Nephron progenitor cell (in vitro differentiated cells): ENCODE measurements around the gene DENND1B.

Experiments
- DNase-seq: peaks from one replicate; pipeline ENCODE4 v3.0.0; 2021
- H3K27ac Mint-ChIP-seq: 2 replicates; pipeline ENCODE4 v1.8.0; 2021; ENCODE audit warnings: mild to moderate bottlenecking, moderate library complexity, mixed read lengths
- H3K27me3 Mint-ChIP-seq: 2 replicates; pipeline ENCODE4 v1.8.0; 2021; ENCODE audit warnings: mild to moderate bottlenecking, low read depth, mixed read lengths; ENCODE audit not compliant: poor library complexity
- H3K36me3 Mint-ChIP-seq: 2 replicates; pipeline ENCODE4 v1.8.0; 2021; ENCODE audit warnings: low read depth, mixed read lengths
- H3K4me1 Mint-ChIP-seq: 2 replicates; pipeline ENCODE4 v1.8.0; 2021; ENCODE audit warnings: mixed read lengths
- H3K4me3 Mint-ChIP-seq: 2 replicates; pipeline ENCODE4 v1.8.0; 2021; ENCODE audit warnings: mild to moderate bottlenecking, moderate library complexity, mixed read lengths
- H3K9me3 Mint-ChIP-seq: 2 replicates; pipeline ENCODE4 v1.8.0; 2021; ENCODE audit warnings: mild to moderate bottlenecking, moderate library complexity, mixed read lengths
- TF ChIP-seq, protein P1 (sequence below): fragments of 200-600 bp; sonication (generic); IDR thresholded peaks from 2 replicates; pipeline ENCODE4 v1.5.0; 2021; ENCODE audit warnings: antibody characterized with exemption

DENND1B gene

DNA sequence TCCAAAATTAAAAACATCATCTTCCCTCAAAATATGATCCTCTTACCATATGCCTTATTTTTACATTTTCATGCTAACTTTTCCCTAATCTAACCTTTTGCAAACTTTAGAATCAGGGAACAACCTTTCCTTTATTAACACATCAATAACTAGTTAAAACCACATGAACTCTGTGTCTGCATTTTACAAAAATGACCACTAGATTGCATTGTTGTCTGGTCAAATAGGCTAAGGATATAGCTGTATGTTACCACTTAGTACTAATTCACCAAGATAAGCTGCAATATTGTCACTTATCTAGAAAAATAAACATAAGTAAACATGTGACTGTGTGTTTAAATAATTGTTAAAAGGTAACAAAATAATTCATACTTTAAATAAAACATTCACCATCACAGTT, 82.3 kb downstream of the DENND1B start:
- TF ChIP-seq, protein P1, sequence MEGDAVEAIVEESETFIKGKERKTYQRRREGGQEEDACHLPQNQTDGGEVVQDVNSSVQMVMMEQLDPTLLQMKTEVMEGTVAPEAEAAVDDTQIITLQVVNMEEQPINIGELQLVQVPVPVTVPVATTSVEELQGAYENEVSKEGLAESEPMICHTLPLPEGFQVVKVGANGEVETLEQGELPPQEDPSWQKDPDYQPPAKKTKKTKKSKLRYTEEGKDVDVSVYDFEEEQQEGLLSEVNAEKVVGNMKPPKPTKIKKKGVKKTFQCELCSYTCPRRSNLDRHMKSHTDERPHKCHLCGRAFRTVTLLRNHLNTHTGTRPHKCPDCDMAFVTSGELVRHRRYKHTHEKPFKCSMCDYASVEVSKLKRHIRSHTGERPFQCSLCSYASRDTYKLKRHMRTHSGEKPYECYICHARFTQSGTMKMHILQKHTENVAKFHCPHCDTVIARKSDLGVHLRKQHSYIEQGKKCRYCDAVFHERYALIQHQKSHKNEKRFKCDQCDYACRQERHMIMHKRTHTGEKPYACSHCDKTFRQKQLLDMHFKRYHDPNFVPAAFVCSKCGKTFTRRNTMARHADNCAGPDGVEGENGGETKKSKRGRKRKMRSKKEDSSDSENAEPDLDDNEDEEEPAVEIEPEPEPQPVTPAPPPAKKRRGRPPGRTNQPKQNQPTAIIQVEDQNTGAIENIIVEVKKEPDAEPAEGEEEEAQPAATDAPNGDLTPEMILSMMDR, result no peak

DNA sequence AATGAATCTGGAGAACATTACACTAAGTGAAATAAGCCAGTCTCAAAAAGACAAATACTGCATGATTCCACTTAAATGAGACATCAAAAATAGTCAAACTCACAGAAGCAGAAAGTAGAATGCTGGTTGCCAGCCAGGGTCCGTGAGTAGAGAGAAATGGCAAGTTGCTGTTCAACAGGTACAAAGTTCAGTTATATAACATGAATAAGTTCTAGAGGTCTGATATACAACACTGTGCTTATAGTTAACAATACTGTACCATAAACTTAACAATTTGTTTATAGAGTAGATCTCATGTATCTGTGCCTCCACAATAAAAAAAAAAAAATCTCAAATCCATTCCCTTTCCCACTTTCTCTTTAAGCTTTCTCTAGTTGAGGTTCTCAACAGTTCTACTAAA, 83.5 kb downstream of the DENND1B start:
- Mint-ChIP-seq H3K9me3 (peaks cover 18% of the 10 kb centered on the region), H3K4me3 (no peak overlapping the region), H3K27ac (no peak overlapping the region), H3K36me3 (peaks cover 20% of the 10 kb centered on the region), H3K4me1 (no peaks in the 10 kb centered on the region), H3K27me3 (peaks cover 4% of the 10 kb centered on the region)
- TF ChIP-seq, protein P1, result no peak
- DNase-seq, result no peak

More for the DNA sequence above, 82.3 kb downstream of the DENND1B start:
- no peak overlapping the region for H3K4me3 Mint-ChIP-seq
- H3K9me3 Mint-ChIP-seq, result peaks cover 11% of the 10 kb centered on the region
- no peak overlapping the region for H3K27ac Mint-ChIP-seq
- peaks cover 14% of the 10 kb centered on the region for H3K36me3 Mint-ChIP-seq
- H3K27me3 Mint-ChIP-seq, result peaks cover 4% of the 10 kb centered on the region
- no peaks in the 10 kb centered on the region for H3K4me1 Mint-ChIP-seq
- DNase-seq, result no peak

DNA sequence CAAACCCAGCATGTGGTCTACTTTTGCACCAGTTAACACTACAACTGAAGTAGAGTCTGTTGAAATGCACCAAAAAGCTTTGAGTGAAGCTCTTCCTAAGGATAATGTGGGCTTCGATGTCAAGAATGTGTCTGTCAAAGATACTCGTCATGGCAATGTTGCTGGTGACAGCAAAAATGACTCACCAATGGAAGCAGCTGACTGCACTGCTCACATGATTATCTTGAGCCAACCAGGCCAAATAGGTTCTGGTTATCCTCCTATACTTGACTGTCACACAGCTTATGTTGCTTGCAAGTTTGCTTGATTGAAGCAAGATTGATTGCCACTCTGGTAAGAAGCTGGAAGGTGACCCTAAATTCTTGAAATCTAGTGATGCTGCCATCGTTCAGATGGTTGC, 85.2 kb downstream of the DENND1B start:
- H3K9me3 Mint-ChIP-seq, result peaks cover 18% of the 10 kb centered on the region
- H3K4me3 Mint-ChIP-seq, result no peak overlapping the region
- DNase-seq, result no peak
- no peaks in the 10 kb centered on the region for H3K4me1 Mint-ChIP-seq
- peaks cover 4% of the 10 kb centered on the region for H3K27me3 Mint-ChIP-seq
- TF ChIP-seq, protein P1, result no peak
- no peak overlapping the region for H3K27ac Mint-ChIP-seq
- H3K36me3 Mint-ChIP-seq, result peaks cover 20% of the 10 kb centered on the region

DNA sequence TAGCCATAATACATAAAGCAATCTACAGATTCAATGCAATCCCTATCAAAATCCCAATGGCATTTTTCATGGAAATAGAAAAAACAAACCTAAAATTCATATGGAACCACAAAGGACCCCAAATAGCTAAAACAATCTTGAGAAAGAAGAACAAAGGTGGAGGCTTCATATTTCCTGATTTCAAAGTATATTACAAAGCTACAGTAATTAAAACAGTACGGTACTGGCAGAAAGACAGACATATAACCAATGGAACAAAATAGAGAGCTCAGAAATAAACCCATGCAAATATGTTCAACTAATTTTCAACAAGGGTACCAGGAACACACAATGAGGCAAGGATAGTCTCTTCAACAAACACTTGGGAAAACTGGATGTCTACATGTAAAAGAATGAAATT, 87.0 kb downstream of the DENND1B start:
- TF ChIP-seq, protein P1, result no peak
- no peak for DNase-seq
- H3K27ac Mint-ChIP-seq, result no peak overlapping the region
- no peak overlapping the region for H3K4me3 Mint-ChIP-seq
- peaks cover 20% of the 10 kb centered on the region for H3K36me3 Mint-ChIP-seq
- H3K9me3 Mint-ChIP-seq, result peaks cover 18% of the 10 kb centered on the region
- H3K4me1 Mint-ChIP-seq, result no peaks in the 10 kb centered on the region
- peaks cover 4% of the 10 kb centered on the region for H3K27me3 Mint-ChIP-seq

DNA sequence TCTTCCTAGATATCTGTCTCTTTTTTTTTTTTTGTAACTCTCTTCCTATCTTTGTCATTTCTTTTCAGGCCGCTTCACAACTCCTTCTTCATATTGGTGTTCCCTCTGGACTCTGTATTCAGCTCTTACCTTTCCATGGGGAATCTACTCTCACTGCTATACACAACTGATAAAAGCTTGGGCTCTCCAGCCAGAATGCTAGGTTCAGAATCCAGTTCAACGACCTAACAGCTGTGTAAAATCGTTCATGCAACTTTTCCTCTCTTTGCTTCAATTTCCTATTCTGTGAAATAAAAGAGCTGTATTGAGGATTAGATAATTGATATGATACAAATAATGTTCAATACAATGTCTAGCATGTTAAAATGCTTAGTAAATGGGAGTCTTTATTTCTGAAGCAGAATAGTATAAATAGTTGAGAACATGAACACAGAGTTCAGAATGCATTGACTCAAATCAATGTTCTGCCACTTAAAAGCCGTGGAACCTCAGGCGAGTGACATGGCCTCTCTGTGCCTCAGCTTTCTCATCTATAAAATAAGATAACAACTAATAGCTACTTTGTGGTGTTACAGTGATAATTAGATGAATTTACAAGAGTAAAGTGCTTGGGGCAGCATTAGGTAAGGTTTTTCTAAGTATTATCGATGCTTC, 88.5 kb downstream of the DENND1B start:
- peaks cover 18% of the 10 kb centered on the region for H3K9me3 Mint-ChIP-seq

More for the DNA sequence above, 88.5 kb downstream of the DENND1B start:
- peaks cover 20% of the 10 kb centered on the region for H3K36me3 Mint-ChIP-seq
- peaks cover 6% of the 10 kb centered on the region for H3K27me3 Mint-ChIP-seq
- no peaks in the 10 kb centered on the region for H3K4me1 Mint-ChIP-seq
- no peak overlapping the region for H3K27ac Mint-ChIP-seq
- TF ChIP-seq, protein P1, result no peak
- DNase-seq, result no peak
- no peak overlapping the region for H3K4me3 Mint-ChIP-seq
